ENCODE measurements around the gene FGFR4. TPM values are rescaled to one million over a fixed set of nuclear protein-coding genes. Genes with fewer than 3 reads are reported as not detected.
A peak's percentile ranks its signal among the peaks of the same experiment; 100 is the strongest.

The FGFR4 gene
- total RNA-seq, 6 donors from 2014 or later = 14.8 to 175 (median 87.1) TPM

GRCh38 chr5:177094224-177095087 lies 7.7 kb downstream of the FGFR4 start:
- peak; percentile 42 to 90 for DNase-seq
- Histone ChIP-seq H3K27ac (peak overlapping the region in 3 of 4 donors; percentile 22 to 68 (median 61)), H3K4me1 (peaks cover 15 to 27% (median 22%) of the 10 kb centered on the region in 4 donors), H3K27me3 (no peaks in the 10 kb centered on the region), H3K4me3 (no peak overlapping the region), H3K36me3 (no peaks in the 10 kb centered on the region), H3K9me3 (no peaks in the 10 kb centered on the region)
- ATAC-seq (ENCODE audit: low FRiP score in 2 of 2) = peak; percentile 1 to 37
- WGBS, 2 donors = 49 to 50% methylated on average over 7 to 10 of the region's 12 CpGs
- TF ChIP-seq CTCF (IDR thresholded peaks at IDR 0.05) (no peak), POLR2AphosphoS5 (IDR thresholded peaks at IDR 0.05) (peak; percentile 85 to 93), EP300 (IDR thresholded peaks at IDR 0.05) (peak in 1 of 4 donors; percentile 80), POLR2A (IDR thresholded peaks at IDR 0.05) (no peak)

- no peak for DNase-seq
- H3K9me3 ChIP-seq = no peaks in the 10 kb centered on the region
- H3K4me3 ChIP-seq = no peak overlapping the region
- no peaks in the 10 kb centered on the region for H3K27me3 ChIP-seq
- H3K27ac ChIP-seq = peak overlapping the region in 3 of 4 donors; percentile 22 to 68 (median 61)
- no peaks in the 10 kb centered on the region for H3K36me3 ChIP-seq
- no peak for ATAC-seq (ENCODE audit: low FRiP score in 2 of 2)
- H3K4me1 ChIP-seq = peaks cover 15 to 24% (median 22%) of the 10 kb centered on the region in 4 donors
- 74 to 81% methylated on average over 18 to 28 of the region's 28 CpGs for WGBS, 2 donors
- TF ChIP-seq POLR2AphosphoS5 (IDR thresholded peaks at IDR 0.05) (no peak), EP300 (IDR thresholded peaks at IDR 0.05) (no peak), POLR2A (IDR thresholded peaks at IDR 0.05) (no peak), CTCF (IDR thresholded peaks at IDR 0.05) (no peak)
These were observed 8.5 kb downstream of the FGFR4 start for GRCh38 chr5:177095088-177095669.

- TF ChIP-seq EP300 (IDR thresholded peaks at IDR 0.05) (no peak), POLR2A (IDR thresholded peaks at IDR 0.05) (no peak), CTCF (IDR thresholded peaks at IDR 0.05) (no peak), POLR2AphosphoS5 (IDR thresholded peaks at IDR 0.05) (no peak)
- Histone ChIP-seq H3K36me3 (no peaks in the 10 kb centered on the region), H3K27ac (peak overlapping the region; percentile 7 to 68 (median 42)), H3K4me3 (no peak overlapping the region), H3K27me3 (no peaks in the 10 kb centered on the region), H3K9me3 (no peaks in the 10 kb centered on the region), H3K4me1 (peaks cover 15 to 22% (median 21%) of the 10 kb centered on the region in 4 donors)
- WGBS, 2 donors = 76 to 83% methylated on average over 23 to 29 of the region's 29 CpGs
- ATAC-seq (ENCODE audit: low FRiP score in 2 of 2) = no peak
- DNase-seq = no peak
These were observed 9.7 kb downstream of the FGFR4 start for GRCh38 chr5:177096162-177097015.

GRCh38 chr5:177097016-177097985 lies 10.6 kb downstream of the FGFR4 start:
- no peak overlapping the region for H3K4me3 ChIP-seq
- peak overlapping the region in 1 of 4 donors; percentile 17 for H3K27ac ChIP-seq
- ATAC-seq (ENCODE audit: low FRiP score in 2 of 2) (no peak), DNase-seq (no peak)
- 85 to 90% methylated on average over 11 to 29 of the region's 30 CpGs for WGBS, 2 donors
- no peaks in the 10 kb centered on the region for H3K36me3 ChIP-seq
- peaks cover 15 to 22% (median 21%) of the 10 kb centered on the region in 4 donors for H3K4me1 ChIP-seq
- TF ChIP-seq EP300 (IDR thresholded peaks at IDR 0.05) (no peak), POLR2AphosphoS5 (IDR thresholded peaks at IDR 0.05) (no peak), CTCF (IDR thresholded peaks at IDR 0.05) (no peak), POLR2A (IDR thresholded peaks at IDR 0.05) (no peak)
- H3K9me3 ChIP-seq = no peaks in the 10 kb centered on the region
- H3K27me3 ChIP-seq = no peaks in the 10 kb centered on the region

Measured in upper lobe of left lung (tissue), 6 donors.